C4-2B (cell line): Measurements from ENCODE around the gene ZNF286A.
"Not testable (repeated sequence)": the region's sequence is repeated elsewhere in the genome, so short reads cannot be mapped to it uniquely, and the experiment has no call there.

Source experiments
- H3K27ac ChIP-seq: fragments of 450-650 bp; 2 replicates; pipeline ENCODE4 v1.5.1; 2017
- CTCF ChIP-seq: fragments of 450-650 bp; conservative IDR thresholded peaks from 2 replicates; pipeline ENCODE4 v1.5.1; 2017; ENCODE audit warnings: mild to moderate bottlenecking
- ZFX ChIP-seq: fragments of 450-650 bp; IDR thresholded peaks from 2 replicates; pipeline ENCODE4 v1.6.1; 2017

The ZNF286A gene

DNA sequence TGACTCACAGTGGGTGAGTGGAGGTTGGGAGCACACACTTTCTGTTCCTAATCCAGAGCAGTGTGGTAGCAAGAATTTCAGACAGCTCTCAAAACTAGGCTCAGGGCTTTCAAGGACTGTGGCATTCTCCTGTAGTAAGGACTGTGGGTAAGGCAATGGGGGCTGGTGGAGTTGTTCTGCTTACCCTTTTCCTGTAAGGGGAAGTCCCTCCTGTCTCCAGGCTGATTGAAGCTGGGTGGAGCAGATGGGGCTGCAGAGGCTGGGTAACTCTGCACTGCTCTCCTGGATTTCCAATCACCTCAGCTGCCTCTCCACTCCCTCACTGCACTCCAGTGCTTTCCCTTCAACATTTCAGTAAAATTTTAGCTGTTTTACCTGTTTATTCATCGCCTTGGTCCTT, 12.1 kb upstream of the ZNF286A start:
- not testable (repeated sequence) for H3K27ac ChIP-seq

GRCh38 chr17:15698967-15699366, 585 bp upstream of the ZNF286A start:
- H3K27ac ChIP-seq, result peak overlapping the region; percentile 37; the same call in 1 of the 2 replicates

DNA sequence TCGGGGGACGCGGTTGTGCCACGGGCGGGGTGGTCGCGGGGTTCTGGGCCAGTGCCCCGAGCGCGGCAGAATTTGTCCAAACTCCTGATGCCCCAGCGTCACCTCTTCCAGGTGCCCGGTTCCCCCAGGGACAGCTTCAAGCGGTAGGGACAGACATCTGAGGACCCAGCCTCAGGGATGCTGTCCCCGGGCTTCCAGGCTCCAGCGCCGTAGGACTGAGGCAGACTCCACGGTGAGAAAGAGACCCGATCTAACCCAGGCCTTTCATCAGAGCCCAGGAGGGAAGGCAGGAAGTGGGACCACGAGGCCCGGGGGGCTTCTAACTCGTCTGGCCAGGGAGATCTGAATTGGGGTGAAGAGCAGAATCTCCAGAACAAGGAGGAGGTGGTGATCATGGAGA, 385 bp downstream of the ZNF286A start:
- peak overlapping the region; percentile 37 for H3K27ac ChIP-seq

- H3K27ac ChIP-seq, result not testable (repeated sequence)
Measured at GRCh38 chr17:15704239-15704638, 4.7 kb downstream of the ZNF286A start.

DNA sequence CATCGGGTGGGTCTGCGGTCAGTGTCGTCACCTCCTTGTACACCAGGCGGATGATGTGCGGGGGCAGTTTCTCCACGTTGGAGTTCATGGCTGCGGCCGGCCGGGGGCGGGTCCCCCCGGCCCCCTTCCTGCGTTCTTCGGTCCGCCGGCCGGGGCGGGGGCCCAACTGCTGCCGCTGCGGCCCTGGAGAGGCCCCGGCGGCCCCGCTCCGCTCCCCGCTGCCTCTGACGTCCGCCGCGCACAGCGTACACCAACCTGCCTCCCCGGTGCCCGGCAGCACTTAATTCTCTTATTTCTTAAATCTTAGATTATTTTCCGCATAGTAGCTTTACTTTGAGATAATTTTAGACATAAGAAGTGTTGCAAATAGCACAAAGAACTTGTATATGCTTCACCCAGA, 5.3 kb downstream of the ZNF286A start:
- H3K27ac ChIP-seq, result not testable (repeated sequence)

DNA sequence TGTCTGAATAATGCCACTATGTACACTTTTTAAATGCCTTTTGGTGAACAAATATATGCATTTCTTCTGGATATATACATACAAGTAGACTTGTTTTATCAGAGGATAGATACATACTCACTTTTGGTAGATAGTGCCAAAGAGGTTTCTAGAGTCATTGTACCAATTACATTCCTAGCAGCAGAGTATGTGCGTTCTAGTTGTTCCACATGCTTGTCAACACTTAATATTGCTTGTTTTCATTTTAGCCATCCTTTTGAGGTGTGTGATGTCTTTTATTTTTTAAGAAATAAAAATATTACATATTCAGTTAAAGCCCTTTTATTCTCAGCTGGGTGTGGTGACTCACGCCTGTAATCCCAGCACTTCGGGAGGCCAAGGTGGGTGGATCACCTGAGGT, 9.3 kb downstream of the ZNF286A start:
- not testable (repeated sequence) for H3K27ac ChIP-seq

- H3K27ac ChIP-seq, result not testable (repeated sequence)
Measured at GRCh38 chr17:15716601-15717563, 17.3 kb downstream of the ZNF286A start.

DNA sequence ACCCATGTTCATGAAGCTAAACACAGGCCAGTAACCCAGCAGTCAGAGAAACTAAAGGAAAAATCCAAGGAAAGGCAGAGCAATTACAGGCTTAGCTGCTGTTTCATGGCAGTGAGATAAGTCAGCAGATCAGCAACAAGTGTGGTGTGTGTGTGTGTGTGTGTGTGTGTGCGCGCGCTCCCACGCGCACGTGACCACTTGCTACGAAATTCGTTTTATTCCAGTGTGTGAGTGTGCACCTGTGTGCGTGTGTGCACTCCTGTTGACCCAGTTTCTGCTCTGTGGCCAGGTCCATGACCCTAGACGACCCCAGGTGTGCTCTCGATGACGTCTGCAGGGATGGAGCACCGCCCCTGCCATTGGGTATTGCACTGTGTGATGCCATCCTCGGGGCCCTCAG, 31.0 kb downstream of the ZNF286A start:
- not testable (repeated sequence) for H3K27ac ChIP-seq

- H3K27ac ChIP-seq, result not testable (repeated sequence)
Measured at GRCh38 chr17:15731900-15732299, 32.3 kb downstream of the ZNF286A start, which contains the start of gene TBC1D26. Gene TBC1D26, plus strand, starts transcription at chr17:15732283. Its CDS starts 3,066 bp downstream, at chr17:15735349.

DNA sequence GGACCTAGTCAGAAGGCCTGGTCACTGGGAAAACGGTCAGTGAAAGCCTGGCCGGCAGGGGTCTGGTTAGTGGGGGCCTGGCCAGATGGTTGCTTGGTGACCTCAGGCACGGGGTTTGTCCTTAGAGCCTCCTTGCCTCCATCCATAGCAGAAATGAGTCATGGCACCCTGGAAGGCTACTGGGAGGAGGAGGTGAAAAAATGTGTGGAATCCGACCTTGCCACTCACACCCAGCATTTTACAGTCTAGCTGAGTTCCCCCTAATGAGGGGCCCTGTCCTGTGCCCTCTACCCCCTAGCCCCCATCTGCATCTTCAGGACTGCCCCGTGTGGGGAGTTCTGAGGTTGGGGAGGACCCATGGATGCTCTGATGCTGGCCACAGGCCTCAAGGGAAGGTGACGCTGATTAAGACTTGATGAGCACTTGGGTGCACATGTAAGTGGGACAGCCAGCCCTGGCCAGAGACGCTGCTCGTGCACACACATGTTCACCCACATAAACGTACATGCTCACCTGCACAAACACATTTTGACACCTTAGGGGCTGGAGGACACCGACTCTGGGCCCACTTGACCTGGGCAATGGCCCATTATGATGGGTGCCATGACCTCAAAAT, 33.7 kb downstream of the ZNF286A start:
- H3K27ac ChIP-seq, result not testable (repeated sequence)

- H3K27ac ChIP-seq, result not testable (repeated sequence)
Measured at GRCh38 chr17:15736578-15736977, 37.0 kb downstream of the ZNF286A start.

DNA sequence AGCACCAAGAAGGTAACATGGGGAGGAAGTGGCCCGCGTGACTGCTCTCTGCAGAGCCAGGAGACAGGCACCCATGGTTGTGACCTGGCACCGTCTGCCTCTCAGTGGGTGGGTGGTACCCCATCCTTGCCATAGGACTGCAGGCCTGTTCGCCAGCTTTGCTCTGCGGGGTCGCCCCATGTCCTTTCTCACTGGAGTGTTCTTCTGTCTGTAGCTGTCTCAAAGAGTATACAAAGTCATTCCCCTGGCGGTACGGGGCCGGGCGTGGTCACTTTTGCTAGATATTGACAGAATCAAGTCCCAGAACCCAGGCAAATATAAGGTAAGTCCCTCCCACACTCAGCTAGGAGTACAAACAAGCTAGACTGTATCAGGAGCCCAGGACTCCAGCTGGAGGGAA, 38.5 kb downstream of the ZNF286A start:
- no peak for TF ChIP-seq ZFX
- no peak for TF ChIP-seq CTCF
- H3K27ac ChIP-seq, result no peak overlapping the region

GRCh38 chr17:15739259-15739658, 39.7 kb downstream of the ZNF286A start:
- H3K27ac ChIP-seq, result not testable (repeated sequence)

DNA sequence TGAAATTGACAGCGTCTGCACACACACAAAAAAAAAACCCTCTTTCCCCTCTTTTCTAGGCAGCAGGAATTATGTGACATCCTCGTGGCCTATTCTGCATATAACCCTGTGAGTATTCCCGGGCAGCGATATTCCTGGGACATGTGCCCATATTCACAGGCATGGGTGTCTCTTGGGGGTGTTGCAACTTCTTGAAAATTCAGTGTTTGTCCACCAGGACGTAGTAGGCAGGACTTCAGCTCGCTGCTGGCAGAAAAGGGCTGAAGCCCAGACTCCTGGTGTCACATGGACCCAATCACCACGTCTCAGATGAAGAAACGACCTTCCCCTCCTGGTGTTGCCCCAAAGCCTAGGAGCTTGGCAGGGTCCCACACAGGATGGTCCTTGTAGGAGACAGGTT, 40.5 kb downstream of the ZNF286A start:
- H3K27ac ChIP-seq, result not testable (repeated sequence)

DNA sequence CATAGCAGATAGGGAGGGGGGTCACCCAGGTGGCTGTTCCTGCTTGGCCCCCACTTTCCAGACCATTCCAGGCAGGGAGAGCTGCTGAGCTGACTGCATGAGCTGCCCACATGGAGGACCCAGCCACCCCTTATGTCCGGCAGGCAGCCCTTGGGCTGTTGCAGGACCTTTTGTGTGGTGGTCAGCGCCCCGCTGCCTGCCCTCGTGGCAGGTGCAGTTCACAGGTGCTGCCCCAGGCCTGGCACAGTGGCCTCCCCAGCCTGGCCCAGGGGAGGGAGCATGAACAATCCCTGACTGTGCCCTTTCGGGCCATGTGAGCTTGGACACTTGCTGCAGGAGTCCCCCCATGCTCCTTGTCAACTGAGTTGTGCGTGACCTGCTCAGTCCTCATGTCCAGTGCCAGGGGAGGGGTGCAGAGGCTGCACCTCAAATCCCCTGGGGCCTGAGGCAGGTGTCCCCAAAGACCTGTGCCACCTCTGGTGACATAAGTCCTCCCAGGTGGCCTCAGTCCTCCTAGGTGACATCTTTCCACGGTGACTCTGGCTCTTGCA, 41.1 kb downstream of the ZNF286A start:
- TF ChIP-seq ZFX, result no peak
- no peak for TF ChIP-seq CTCF
- H3K27ac ChIP-seq, result no peak overlapping the region
